GM12801 (cell line): ENCODE results near the gene ABCB7.

Experiments
- CTCF ChIP-seq: IDR thresholded peaks from one replicate; pipeline ENCODE4 v1.5.1; 2011; ENCODE audit warnings: control low read depth; ENCODE audit not compliant: insufficient read length; ENCODE audit errors: extremely low read depth

ABCB7 gene

GRCh38 chrX:75155827-75156525, at the start of gene ABCB7:
TSS of gene ABCB7 (minus strand) at chrX:75156283. CDS start at chrX:75156272, 11 bp downstream.
- no peak for TF ChIP-seq CTCF

DNA sequence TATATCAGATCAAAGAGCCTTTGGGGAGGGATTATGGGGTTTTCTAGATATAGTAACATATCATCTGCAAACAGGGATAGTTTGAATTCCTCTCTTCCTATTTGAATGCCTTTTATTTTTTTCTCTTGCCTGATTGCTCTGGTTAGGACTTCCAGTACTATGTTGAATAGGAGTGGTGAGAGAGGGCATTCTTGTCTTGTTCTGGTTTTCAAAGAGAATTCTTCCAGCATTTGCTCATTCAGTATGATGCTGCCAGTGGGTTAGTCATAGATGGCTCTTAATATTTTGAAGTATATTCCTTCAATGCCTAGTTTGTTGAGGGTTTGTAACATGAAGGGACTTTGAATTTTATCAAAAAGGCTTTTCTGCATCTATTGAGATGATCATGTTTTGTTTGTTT, 25.6 kb upstream of the ABCB7 start:
- no peak for TF ChIP-seq CTCF

DNA sequence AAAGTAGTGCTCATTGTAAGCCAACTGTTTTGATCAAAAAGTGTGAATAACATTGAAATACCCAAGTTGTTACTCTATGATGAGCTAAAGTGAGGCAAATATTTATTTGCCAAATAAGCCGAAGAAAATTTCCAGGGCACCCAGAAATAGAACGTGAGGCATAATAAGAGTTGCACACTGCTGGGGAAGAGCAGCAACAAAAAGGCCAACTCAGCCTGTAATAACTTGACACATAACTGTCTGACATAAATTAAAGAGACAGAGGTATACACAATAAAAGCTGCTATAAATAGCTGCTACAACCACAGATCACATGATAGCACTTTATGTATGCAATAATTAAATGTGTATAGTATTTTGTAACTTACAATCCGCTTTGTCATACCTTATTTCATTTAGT, 2.0 kb upstream of the ABCB7 start:
- no peak for TF ChIP-seq CTCF

DNA sequence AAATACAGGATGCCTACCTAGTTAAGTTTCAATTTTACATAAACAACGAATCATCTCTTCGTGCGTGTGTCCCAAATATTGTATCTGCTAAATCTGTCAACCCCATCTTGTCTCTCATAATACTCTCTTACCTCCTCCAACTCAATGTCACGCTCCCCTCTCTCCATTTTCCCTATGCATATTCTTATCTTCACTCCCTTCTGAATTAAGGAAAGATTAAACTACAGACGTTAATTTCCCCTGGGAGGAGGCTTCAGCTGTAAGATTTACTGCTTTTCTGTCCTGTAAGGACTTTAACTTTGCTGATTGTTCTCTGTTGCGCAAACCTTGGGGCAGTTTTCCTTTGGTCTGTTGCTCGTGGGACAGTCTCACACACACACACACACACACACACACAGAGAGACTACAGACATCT, 455 bp upstream of the ABCB7 start:
- TF ChIP-seq CTCF: no peak

DNA sequence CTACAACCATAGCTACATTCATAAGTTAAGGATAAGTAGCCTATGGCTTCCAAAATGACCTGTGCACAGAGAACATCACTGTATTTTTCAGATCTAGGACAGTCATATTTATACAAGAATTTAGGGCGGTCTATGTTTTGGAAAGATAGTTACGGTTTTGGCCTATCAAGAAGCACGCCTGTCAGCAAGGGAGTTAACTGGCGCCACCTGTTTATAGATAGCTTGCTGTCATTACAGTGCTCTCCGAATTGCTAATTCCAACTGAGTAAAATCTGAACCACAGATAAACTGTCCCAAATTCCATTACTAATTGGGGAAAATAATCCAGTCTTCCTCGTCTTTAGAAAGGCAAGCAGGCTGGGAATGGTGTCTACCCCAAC, 646 bp downstream of the ABCB7 start:
- TF ChIP-seq CTCF: no peak

DNA sequence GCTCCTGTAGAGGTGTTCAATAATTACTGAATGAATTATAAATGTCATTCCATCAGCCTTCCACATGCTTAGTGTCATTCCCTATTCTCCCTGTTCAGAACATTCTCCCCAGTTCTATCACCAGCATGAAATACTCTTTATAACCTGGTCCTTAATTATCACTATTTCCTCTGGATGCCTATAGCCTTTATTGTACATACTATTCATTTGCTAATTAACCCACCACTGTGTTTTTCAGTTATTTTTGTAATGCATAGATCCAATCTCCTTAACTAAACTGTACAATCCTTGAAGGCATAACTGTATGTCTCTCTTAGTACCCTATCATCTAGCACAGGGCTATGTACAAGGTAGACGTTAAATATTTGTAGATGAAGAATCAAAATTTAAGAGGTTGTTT, 1.2 kb downstream of the ABCB7 start:
- TF ChIP-seq CTCF: no peak

GRCh38 chrX:75151827-75152592, 4.1 kb downstream of the ABCB7 start:
- TF ChIP-seq CTCF: no peak
